ENCODE results near the gene TMEM86B. TPM values are rescaled to one million over a fixed set of nuclear protein-coding genes. Genes with fewer than 3 reads are reported as not detected.

Gene TMEM86B
- total and polyA plus RNA-seq, 2 donors (not counting 3 experiments of a cell fraction or from before 2014, with no cell fraction given): 4.5 to 5.4 TPM

GRCh38 chr19:55212447-55212846, 16.1 kb downstream of the TMEM86B start:
- CTCF ChIA-PET: no interaction called here
- H3K4me2 ChIP-seq (ENCODE audit: insufficient read depth, low read length): no peak overlapping the region
- dilution Hi-C loops (cut with MboI; ENCODE audit: extremely low pct_ligation_motif_present, low sequenced_read_pairs) (no loop called here), intact Hi-C loops (cut with micrococcal nuclease) (no loop called here)
- DNase-seq (ENCODE audit: low read depth, low spot score) (peak; percentile 26), FAIRE-seq (peak; percentile 62)
- H3K27ac ChIP-seq (ENCODE audit: insufficient read depth, low read depth, low read length): no peak overlapping the region
- no peaks in the 10 kb centered on the region for H3K9me3 ChIP-seq (replicated peaks; ENCODE audit: control insufficient read depth, insufficient read depth, low read length)
- H3K4me3 ChIP-seq (replicated peaks in 1 of 3; ENCODE audit: insufficient read depth in 1 of 3, low read depth in 1 of 3, low read length in 3 of 3): no peak overlapping the region
- no peaks in the 10 kb centered on the region for H3K27me3 ChIP-seq (ENCODE audit: control insufficient read depth in 2 of 2, insufficient read depth in 2 of 2, low read length in 2 of 2)
- H3K36me3 ChIP-seq (ENCODE audit: control insufficient read depth in 2 of 2, extremely low read depth in 1 of 2, insufficient read depth in 2 of 2, low read length in 2 of 2): no peaks in the 10 kb centered on the region
- H3K79me2 ChIP-seq (ENCODE audit: control insufficient read depth, insufficient read depth, low read length): no peaks in the 10 kb centered on the region
- no TSS peak for BruUV-seq (replicated peaks)
- no peaks in the 10 kb centered on the region for H3K9me1 ChIP-seq (replicated peaks; ENCODE audit: control insufficient read depth, extremely low read depth, insufficient read depth, low read length)
- POLR2A ChIA-PET: no interaction called here
- H3K9ac ChIP-seq (replicated peaks; ENCODE audit: extremely low read depth, insufficient read depth, low read length): no peak overlapping the region
- no peaks in the 10 kb centered on the region for H4K20me1 ChIP-seq (replicated peaks; ENCODE audit: control insufficient read depth, extremely low read depth, insufficient read depth, low read length)
- H2AFZ ChIP-seq (ENCODE audit: low read depth, low read length): no peak overlapping the region
- peak; percentile 17 to 32 for TF ChIP-seq CTCF (IDR thresholded peaks at IDR 0.05; ENCODE audit: extremely low read depth in 1 of 2, insufficient read depth in 1 of 2, low read depth in 1 of 2, low read length in 2 of 2)
- TF ChIP-seq EZH2 (IDR thresholded peaks at IDR 0.05; ENCODE audit: borderline replicate concordance, low read depth, low read length, severe bottlenecking): no peak
- TF ChIP-seq MYC (IDR thresholded peaks at IDR 0.05; ENCODE audit: low read depth, low read length): no peak
- no peak for TF ChIP-seq JUN (IDR thresholded peaks at IDR 0.05; ENCODE audit: borderline replicate concordance, insufficient read depth, insufficient read length, low read depth)
- peak; percentile 58 for TF ChIP-seq GATA2 (IDR thresholded peaks at IDR 0.05; ENCODE audit: insufficient read depth, insufficient read length, low read depth, low read length)
- no peak for TF ChIP-seq POLR2AphosphoS5 (IDR thresholded peaks at IDR 0.05; ENCODE audit: insufficient read depth, low read depth, low read length)
- peaks cover 23% of the 10 kb centered on the region for H3K4me1 ChIP-seq (ENCODE audit: control insufficient read depth, extremely low read depth, insufficient read depth, low read length)
